ENCODE data around the gene LSM8. TPM values are rescaled to one million over a fixed set of nuclear protein-coding genes. Genes with fewer than 3 reads are reported as not detected.

Gene LSM8
- total and polyA plus RNA-seq, 2 of the 8 experiments (the other 6 are each of a cell fraction or from before 2014, with no cell fraction given) = 36.9 to 51.0 TPM

GRCh38 chr7:118151671-118152070, 32.3 kb upstream of the LSM8 start (continued):
- TF ChIP-seq SAP30 (IDR thresholded peaks at IDR 0.05; ENCODE audit: insufficient read depth, insufficient replicate concordance, low read length) (no peak), NRF1 (IDR thresholded peaks at IDR 0.05; ENCODE audit: low read depth, low read length) (no peak), ATF2 (IDR thresholded peaks at IDR 0.05; ENCODE audit: low read length) (no peak), E2F6 (IDR thresholded peaks at IDR 0.05) (no peak)

Measured in H1 (cell line).